OCI-LY3 (cell line): ENCODE results near the gene DDX24.

ENCODE experiments used
- EZH2phosphoT487 ChIP-seq: fragments of 200-600 bp; shearing (Covaris generic); IDR thresholded peaks from 2 replicates; pipeline ENCODE4 v1.6.1; 2018; ENCODE audit warnings: antibody characterized with exemption, mixed run types, low read depth
- TF ChIP-seq, protein P1 (sequence below): fragments of 200-600, 300-600 bp; sonication (generic); IDR thresholded peaks from 2 replicates; pipeline ENCODE4 v1.5.1; 2014; ENCODE audit warnings: antibody characterized with exemption, low read length, low read depth

DNA sequence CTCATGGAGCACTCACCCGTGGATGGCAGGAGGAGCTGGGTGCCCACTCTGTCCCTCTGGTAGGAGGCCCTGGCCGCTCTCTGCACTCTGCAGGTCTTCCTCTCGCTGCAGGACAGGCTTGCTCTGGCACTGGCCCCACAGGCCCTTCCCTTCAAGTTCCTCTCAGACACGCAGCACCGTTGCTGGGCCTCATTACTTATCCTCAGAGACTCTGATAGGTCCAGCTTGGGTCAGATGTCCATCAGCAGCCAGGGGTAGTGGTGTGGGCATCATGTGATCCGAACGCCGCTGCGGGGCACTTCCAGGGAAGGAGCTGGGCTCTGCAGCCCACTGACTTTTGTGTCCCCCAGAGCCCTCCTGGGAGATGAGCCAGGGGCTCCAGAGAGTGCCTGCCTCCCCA lies 43.0 kb downstream of the DDX24 start:
- TF ChIP-seq EZH2phosphoT487, result no peak
- TF ChIP-seq, protein P1, sequence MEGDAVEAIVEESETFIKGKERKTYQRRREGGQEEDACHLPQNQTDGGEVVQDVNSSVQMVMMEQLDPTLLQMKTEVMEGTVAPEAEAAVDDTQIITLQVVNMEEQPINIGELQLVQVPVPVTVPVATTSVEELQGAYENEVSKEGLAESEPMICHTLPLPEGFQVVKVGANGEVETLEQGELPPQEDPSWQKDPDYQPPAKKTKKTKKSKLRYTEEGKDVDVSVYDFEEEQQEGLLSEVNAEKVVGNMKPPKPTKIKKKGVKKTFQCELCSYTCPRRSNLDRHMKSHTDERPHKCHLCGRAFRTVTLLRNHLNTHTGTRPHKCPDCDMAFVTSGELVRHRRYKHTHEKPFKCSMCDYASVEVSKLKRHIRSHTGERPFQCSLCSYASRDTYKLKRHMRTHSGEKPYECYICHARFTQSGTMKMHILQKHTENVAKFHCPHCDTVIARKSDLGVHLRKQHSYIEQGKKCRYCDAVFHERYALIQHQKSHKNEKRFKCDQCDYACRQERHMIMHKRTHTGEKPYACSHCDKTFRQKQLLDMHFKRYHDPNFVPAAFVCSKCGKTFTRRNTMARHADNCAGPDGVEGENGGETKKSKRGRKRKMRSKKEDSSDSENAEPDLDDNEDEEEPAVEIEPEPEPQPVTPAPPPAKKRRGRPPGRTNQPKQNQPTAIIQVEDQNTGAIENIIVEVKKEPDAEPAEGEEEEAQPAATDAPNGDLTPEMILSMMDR, result no peak
